Measurements from ENCODE around the gene LBX1.

Gene LBX1

DNA sequence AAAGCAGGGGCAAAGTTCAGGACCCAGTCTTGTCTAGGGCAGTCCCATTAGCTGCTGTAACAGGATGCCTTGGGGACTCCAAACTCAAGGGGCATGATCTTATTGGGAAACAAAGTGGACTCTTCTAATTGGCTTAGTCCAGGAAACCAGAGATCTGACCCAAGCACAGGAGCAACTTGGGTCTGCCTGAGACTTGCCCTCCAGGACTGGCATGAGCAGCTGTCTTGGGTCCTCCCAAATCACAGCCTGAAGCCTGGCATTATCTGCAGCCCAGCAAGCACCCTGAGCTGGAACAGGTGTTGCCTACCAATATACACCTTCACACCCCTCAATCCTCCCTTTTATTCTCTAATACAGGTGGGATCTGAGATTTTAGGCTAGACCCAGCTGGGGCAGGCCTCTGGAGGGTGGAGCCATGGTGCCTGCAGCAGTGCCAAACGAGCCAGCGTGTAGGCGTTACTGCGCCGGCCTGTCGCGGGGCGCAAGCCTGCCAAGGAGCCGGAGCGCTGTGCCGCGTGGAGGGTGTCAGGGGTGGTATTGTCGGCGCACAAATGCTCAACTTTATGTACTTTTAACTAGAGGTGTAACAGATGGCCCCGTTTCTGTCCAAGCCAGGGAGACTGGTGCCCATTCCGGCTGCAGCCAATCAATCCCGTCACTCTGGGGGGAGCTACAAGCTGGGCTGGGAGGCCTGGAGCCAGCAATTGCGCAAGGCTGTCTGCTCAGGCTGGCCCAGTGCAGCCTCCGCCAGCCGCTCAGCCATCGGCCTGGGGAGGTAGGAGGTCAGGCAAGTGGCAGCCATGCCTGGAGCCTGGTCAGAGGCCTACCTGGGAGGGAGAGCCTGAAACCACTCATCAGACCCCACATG, 12.8 kb upstream of the LBX1 start:
- DNase-seq (ENCODE audit: low read depth in 2 of 2) = no peak

GRCh38 chr10:101238732-101239105, 9.5 kb upstream of the LBX1 start:
- DNase-seq (ENCODE audit: low read depth in 2 of 2) = no peak

DNA sequence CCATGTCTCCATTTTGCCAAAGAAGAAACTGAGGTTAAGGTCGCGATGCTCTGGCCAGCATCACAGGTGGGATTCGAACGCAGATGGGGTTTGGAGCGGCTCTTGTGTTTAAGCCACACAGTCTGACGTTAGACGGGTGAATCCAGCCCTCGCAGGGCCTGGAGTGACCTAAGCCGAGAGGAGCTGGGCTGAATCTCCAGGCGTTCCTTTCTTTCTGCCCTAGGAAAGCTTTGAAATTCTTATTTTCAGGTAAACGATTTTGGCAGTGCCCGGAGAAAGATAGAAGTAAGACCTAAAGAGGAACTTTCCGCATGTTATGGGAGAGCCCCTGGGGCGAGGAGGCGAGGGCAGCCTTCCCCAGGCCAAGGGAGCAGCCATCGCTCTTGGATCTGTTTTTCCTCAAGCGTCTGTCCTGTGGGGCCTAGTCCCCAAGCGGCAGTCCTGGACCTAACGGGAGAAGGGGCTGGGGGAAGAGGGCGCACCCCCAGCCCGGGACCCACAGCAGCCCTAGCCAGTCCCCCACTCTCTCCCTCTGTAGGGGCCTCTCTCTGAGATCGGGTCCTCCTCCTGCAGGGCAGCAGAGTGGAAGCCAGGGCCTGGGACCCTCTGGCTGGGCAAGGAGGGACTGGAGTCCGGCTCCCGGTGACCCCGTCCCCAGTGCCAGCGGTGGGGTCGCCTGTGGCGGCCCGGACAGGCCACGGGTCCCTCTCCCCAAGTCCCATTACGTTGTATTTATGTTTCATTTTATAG, 8.9 kb upstream of the LBX1 start:
- DNase-seq (ENCODE audit: low read depth in 2 of 2) = no peak

DNA sequence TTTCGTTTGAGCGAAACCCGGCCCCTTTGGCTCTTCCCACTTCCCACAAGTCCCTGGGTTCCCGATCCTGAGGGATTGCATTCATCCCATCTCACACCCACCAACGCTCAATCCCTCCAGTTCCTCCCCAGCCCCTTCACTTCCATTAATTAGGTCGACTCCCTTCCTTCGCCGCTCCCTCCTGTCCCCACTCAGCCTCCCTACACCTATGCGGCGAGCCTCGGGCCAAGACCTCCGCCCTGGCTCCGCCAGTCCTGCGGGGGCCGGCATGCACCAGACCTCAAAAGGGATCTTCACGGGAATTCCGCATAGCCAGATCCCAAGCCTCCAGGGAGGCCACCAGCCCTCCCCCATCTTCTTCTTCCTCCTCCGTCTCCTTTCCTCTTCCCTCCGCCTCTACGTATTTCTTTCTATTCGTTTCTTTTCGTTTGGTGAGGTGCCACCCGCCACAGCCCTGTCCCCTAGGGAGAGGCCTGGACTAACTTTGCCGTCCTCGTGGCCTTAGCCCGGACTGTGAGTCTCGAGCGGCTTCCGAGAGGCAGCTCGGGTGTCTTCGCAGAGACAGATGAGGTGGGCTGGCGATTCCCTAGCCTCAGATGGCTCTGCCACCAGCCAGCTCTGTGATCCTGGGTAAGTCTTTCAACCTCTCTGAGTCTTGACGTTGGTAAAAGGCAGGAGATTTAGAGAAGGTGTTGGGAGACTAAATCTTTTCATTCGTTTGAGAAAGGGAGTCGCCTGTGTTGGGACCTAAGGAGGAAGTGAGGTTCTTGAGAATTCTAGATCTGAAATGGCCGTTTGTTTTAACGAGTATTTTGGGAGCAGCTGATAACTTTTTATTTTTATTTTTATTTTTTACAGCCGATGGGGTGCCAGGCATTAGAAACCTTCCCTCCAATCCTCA, 8.1 kb upstream of the LBX1 start:
- no peak for DNase-seq (ENCODE audit: low read depth in 2 of 2)

DNA sequence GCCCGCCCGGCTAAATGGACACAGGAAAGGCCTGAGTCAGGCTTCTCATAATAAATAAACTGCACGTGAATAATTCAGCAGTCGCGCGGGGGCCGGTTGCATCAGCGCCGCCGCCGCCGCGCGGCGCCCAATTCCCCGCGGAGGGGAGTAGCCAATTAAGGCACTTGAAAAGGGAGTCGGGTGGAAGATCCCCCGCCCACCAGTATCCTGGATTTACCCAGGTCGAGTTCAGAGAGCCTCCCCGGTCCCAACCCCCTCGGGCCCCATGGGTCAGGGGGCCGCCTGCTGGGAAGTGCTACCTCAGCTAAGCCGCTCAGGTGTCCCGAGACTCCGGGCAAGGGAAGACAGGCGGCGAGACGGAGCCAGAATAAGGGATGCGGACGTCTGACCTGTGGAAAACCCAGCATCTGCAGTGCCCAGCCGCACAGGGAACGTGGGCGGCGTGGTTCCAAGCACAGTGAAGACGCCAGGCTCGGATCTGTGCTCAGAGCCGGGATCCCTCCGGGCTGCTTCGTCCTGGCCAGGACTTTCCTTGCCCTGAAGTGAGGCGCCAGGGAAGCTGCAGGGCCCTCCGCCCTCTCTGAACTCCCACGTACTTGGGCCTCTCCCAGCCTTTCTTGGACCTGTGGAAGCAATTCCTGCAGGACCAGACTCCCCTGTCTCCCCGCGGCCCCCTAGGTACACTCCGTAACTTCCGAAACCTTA, 7.3 kb upstream of the LBX1 start:
- no peak for DNase-seq (ENCODE audit: low read depth in 2 of 2)

GRCh38 chr10:101235766-101236165, 6.5 kb upstream of the LBX1 start:
- DNase-seq (ENCODE audit: low read depth in 2 of 2) = no peak

GRCh38 chr10:101234333-101234732, 5.1 kb upstream of the LBX1 start:
- DNase-seq (ENCODE audit: low read depth in 2 of 2) = no peak

DNA sequence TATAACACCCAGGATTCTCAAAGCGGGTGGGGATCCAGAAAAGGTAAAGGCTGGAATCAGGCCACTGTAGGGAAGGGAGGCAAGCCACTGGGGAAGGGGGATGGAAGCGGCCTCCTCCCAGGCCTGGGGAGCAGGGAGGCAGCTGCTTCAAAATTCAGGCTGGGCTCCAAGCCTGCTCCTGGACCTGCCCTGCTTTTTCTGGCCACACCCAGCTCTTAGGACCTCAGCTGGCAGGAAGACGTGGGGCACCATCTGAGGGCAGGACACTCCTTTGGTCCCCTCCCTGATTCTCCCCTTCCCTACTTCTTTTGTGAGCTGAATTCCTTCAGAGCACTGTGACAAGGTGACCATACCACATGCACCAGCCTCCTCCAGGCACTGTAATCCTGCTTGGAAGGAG, 4.6 kb upstream of the LBX1 start:
- DNase-seq (ENCODE audit: low read depth in 2 of 2) = no peak

- no peak for DNase-seq (ENCODE audit: low read depth in 2 of 2)
These were observed 4.2 kb upstream of the LBX1 start for GRCh38 chr10:101233443-101233842.

DNA sequence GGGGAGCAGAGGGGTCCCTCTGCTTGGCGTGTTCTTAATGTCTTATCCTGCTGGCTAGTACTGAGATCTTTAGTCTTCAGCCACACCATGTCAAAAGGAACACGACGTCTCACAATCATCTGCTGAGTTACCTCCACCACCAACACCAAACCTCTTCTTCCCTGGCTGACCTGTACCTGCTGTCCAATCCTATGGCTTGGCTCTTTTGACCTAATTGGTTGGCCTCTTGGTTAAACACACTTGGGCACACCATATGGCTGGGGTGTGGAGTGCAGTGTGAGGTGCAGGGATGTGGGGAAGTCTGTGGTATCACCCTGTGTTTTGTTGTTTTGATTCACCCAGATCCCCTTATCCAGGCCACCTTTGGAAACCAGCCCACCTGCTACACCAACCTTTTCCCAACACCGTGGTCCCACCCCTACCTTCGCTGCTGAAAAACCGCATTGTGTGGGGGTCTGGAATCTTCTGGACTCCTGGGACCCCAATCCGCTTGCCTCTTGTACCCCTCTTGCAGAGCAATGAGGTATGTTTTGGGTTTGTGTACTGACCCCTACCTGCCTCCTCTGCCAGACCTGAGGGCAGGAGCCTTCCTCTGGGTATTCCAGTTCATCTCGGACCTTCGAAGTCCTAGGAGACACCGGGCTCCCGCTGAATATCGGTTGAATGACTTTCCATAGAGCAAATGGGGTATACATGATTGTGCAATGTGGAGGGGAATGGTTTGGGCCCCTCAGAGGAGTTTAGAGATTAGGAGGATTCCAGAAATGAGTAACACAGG, 2.8 kb upstream of the LBX1 start:
- DNase-seq (ENCODE audit: low read depth in 2 of 2) = no peak

- no peak for DNase-seq (ENCODE audit: low read depth in 2 of 2)
These were observed 1.8 kb upstream of the LBX1 start for GRCh38 chr10:101231092-101231491.

GRCh38 chr10:101230183-101230917, 1.1 kb upstream of the LBX1 start:
- no peak for DNase-seq (ENCODE audit: low read depth in 2 of 2)

DNA sequence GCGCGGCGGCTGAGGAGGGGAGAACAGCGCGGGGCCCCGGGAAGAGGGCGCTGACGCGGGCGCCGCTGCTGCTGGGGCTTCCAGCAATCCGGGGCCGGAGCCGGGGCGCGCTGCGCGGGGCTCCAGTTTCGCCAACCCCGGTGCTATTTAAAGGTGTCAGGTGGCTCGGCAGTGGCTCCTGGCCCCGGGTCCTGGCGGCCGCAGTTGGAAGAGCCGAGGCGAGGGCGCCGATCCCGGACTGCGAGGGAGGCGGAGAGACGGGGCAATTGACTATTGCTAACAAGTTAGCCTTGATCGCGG, 347 bp downstream of the LBX1 start:
- no peak for DNase-seq (ENCODE audit: low read depth in 2 of 2)

GRCh38 chr10:101228153-101228965, 904 bp downstream of the LBX1 start:
- DNase-seq (ENCODE audit: low read depth in 2 of 2) = no peak

DNA sequence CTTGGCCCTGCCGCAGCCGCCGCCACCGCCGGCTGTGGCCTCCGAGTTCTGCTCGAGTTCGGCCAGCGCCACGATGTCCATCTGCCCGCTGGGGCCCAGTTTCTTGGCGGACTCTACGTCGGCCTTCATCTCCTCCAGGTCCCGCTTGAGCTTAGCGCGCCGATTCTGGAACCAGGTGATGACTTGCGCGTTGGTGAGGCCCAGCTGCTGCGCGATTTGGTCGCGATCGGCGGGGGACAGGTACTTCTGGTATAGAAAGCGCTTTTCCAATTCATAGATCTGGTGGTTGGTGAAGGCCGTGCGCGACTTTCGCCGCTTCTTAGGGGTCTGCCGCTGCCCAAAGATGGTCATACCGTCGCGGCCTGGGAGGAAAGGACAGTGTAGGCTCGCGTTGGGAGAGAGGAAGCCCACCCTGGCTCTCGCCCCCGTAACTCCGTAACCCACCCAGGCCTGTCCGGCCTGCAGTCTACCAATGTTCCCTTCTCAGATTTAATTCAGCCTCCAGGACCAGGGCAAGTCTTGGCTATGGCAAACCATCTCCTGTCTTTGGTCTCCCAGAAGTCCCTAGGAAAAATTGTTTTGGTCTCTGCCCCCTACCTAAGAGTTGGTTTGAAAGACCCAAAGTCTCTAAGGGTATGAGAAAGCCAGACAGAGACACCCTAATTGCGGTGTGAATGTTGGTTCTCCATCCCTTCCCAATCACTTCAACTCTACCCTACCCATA, 1.7 kb downstream of the LBX1 start:
- no peak for DNase-seq (ENCODE audit: low read depth in 2 of 2)

DNA sequence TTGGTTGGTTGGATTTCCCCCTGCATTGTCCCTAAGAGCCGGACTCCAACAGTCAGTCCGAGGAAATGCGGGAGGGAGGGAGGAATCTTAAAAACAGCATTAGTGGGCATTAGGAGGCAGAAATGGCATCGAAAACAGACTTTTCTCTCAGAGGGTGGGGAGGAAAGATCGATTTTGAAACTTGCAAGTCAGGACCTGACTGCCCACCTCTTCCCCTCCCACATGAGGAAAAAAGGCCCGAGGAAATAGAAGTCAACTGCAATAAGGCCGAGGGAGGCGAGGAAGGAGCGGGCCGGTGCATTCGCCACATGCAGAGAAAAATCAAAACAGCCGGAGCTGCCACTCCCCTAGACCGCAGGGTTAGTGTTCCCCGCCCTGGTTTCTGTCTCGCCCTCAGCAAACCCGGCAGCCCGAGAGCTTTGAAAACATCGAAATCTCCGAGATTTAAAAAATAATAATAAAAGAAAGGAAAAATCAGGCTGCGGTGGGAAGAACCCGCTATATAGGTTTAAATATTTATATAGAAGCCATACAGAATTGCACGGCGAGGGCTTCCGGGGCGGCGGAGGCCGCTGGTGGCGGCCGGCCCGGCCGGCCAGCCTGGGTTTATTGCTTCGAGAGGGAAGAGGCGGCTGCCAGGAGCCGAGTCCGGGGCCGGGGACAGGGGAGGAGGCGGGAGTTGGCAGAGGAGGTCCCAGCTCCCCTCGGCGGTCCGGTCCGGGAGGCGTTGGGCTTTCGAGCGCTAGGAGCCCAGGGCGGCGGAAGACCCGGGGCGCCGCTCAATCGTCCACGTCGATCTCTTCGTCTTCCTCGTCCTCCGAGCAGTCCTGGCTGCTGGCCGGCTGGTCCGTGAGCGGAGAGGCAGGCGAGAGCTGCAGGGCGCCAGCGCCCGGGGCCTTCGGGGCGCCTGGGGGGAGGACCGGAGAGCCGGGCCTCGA, 2.5 kb downstream of the LBX1 start:
- no peak for DNase-seq (ENCODE audit: low read depth in 2 of 2)

DNA sequence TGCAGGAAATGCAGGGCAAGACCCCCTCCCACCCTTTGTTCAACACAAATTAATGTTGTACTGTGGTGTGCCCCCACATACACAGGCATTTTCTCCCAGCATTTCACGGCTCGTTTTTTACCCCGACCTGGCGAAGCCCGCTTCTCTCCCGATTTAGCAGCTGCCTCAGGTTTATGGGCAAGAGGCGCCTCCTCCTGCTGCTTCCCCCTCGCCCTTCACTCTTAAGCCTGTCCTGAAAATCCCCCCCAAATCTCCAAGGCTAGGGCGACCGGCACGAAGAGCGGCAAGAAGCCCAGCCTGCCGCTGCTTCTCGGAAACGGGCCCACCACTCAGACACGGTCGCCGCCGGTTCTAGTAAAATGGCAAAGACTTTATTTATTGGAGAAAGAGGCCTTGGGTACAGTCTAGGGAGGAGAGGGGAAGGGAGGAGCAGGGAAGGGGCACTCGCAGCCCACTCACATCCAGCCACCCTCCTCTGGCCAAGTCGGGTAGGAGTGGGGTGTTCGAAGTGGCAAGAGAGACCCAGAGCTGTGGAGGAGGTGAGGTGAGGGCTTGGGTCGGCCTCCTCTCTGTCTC, 3.3 kb downstream of the LBX1 start:
- DNase-seq (ENCODE audit: low read depth in 2 of 2) = no peak
